AG10803 (cell line): ENCODE data around the gene GMEB2.
"Not testable (repeated sequence)": the region's sequence is repeated elsewhere in the genome, so short reads cannot be mapped to it uniquely, and the experiment has no call there.

Experiments
- DNase-seq: peaks from one replicate; pipeline ENCODE4 v3.0.0; 2010; ENCODE audit warnings: low read depth
- H3K4me3 ChIP-seq: 2 replicates; pipeline ENCODE4 v1.5.1; 2011; ENCODE audit warnings: mild to moderate bottlenecking, low read length, control low read depth
- CTCF ChIP-seq: conservative IDR thresholded peaks from 2 replicates; pipeline ENCODE4 v1.5.1; 2011; ENCODE audit warnings: mild to moderate bottlenecking, low read length, control low read depth, inconsistent platforms

The GMEB2 gene

GRCh38 chr20:63564036-63564810 lies 62.7 kb downstream of the GMEB2 start:
- DNase-seq: no peak
- TF ChIP-seq CTCF: no peak
- H3K4me3 ChIP-seq: no peak overlapping the region

- DNase-seq: no peak
- H3K4me3 ChIP-seq: no peak overlapping the region
- no peak for TF ChIP-seq CTCF
Measured at GRCh38 chr20:63563225-63563935, 63.5 kb downstream of the GMEB2 start.

- H3K4me3 ChIP-seq: no peak overlapping the region
- DNase-seq: no peak
- no peak for TF ChIP-seq CTCF
Measured at GRCh38 chr20:63562461-63563224, 64.3 kb downstream of the GMEB2 start.

GRCh38 chr20:63561624-63562396 lies 65.1 kb downstream of the GMEB2 start:
- H3K4me3 ChIP-seq: no peak overlapping the region
- no peak for DNase-seq
- no peak for TF ChIP-seq CTCF

GRCh38 chr20:63560856-63561609 lies 65.9 kb downstream of the GMEB2 start:
- no peak for DNase-seq
- no peak for TF ChIP-seq CTCF

GRCh38 chr20:63560333-63560805 lies 66.5 kb downstream of the GMEB2 start:
- DNase-seq: no peak
- no peak overlapping the region for H3K4me3 ChIP-seq
- no peak for TF ChIP-seq CTCF

More at GRCh38 chr20:63560856-63561609, 65.9 kb downstream of the GMEB2 start:
- no peak overlapping the region for H3K4me3 ChIP-seq

- not testable (repeated sequence) for H3K4me3 ChIP-seq, DNase-seq
Measured at GRCh38 chr20:63559485-63560332, 67.2 kb downstream of the GMEB2 start.
